CD4-positive, alpha-beta T cell treated with Interleukin-15 for 1 hour (primary cell): Measurements from ENCODE around the gene GALNT18.
"Not testable (repeated sequence)": the region's sequence is repeated elsewhere in the genome, so short reads cannot be mapped to it uniquely, and the experiment has no call there.

Experiments used
- DNase-seq: peaks from one replicate; pipeline ENCODE4 v3.0.0-alpha.2; 2020

The GALNT18 gene

GRCh38 chr11:11378184-11378940, 243.4 kb downstream of the GALNT18 start:
- DNase-seq = no peak

- no peak for DNase-seq
These were observed 247.3 kb downstream of the GALNT18 start for GRCh38 chr11:11374358-11375148.

GRCh38 chr11:11373934-11374333, 247.9 kb downstream of the GALNT18 start:
- no peak for DNase-seq

GRCh38 chr11:11372461-11372860, 249.3 kb downstream of the GALNT18 start:
- no peak for DNase-seq

- no peak for DNase-seq
These were observed 250.9 kb downstream of the GALNT18 start for GRCh38 chr11:11370962-11371303.

- DNase-seq = no peak
These were observed 251.4 kb downstream of the GALNT18 start for GRCh38 chr11:11370255-11370961.

GRCh38 chr11:11366793-11367192, 255.0 kb downstream of the GALNT18 start:
- DNase-seq = no peak

- DNase-seq = no peak
These were observed 258.1 kb downstream of the GALNT18 start for GRCh38 chr11:11363674-11364073.

GRCh38 chr11:11359611-11360010, 262.2 kb downstream of the GALNT18 start:
- DNase-seq = no peak

DNA sequence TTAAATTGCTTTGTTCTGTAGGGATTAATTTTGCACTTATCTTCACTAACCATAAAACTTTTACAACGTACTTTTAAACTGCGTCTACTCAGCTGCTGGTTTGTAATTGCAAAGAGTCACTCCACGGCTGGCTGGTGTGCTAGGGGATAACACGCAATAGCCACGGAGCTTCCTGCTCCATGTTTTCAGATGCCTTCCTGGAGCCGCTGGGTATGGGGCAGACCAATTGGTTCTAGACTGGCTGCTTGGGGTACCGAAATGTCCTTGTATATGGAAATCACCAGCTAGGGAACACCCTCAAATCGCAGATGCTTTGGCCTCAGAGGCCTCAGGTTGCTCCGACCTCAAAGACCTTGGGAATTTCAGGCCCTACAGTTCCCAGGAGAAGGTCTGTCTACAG, 265.0 kb downstream of the GALNT18 start:
- DNase-seq = no peak

DNA sequence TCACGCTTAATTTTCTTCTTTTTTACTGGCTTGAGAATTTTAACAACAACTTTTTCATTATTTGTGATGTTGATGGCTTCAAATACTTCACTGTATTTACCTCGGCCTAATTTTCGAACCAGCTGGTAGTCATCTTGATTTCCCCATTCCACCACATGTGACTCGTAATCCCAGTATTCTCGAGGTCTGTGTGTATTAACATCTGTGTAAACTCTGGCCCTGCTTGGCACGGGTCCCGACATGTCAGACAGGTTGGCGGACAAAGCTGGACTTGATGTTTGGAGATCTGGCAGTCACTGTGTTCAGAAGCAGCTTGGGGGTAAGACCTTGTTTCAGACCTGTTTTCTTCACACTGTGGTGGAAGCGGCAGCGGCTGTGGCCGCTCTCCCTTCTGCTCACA, 268.9 kb downstream of the GALNT18 start, which contains the start of gene CSNK2A3:
Gene CSNK2A3 (minus strand): TSS at position 373 of the 400 bp plus-strand sequence. CDS start 131 bp downstream, at position 242.
- DNase-seq = not testable (repeated sequence)

DNA sequence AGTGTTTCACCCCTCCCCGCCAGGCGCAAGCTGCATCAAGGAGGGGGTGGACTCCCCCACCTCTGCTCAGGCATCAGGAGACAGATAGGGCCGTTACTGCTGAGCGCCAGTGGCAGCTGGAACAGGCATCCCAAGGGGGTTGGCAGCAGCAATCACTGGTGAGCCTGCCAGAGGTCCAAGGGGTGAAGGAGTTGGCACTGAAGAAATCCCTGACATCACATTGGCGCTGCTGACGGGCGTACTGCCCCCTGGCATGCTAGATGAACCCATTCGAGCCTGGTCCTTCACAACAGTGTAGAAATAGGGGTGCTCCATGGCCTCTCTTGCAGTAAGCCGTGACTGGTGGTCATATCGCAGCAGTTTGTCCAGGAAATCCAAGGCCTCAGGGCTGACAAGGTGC, 270.0 kb downstream of the GALNT18 start:
- DNase-seq = not testable (repeated sequence)

- no peak for DNase-seq
These were observed 270.7 kb downstream of the GALNT18 start for GRCh38 chr11:11351042-11351586.

GRCh38 chr11:11349870-11350337, 271.9 kb downstream of the GALNT18 start:
- no peak for DNase-seq

DNA sequence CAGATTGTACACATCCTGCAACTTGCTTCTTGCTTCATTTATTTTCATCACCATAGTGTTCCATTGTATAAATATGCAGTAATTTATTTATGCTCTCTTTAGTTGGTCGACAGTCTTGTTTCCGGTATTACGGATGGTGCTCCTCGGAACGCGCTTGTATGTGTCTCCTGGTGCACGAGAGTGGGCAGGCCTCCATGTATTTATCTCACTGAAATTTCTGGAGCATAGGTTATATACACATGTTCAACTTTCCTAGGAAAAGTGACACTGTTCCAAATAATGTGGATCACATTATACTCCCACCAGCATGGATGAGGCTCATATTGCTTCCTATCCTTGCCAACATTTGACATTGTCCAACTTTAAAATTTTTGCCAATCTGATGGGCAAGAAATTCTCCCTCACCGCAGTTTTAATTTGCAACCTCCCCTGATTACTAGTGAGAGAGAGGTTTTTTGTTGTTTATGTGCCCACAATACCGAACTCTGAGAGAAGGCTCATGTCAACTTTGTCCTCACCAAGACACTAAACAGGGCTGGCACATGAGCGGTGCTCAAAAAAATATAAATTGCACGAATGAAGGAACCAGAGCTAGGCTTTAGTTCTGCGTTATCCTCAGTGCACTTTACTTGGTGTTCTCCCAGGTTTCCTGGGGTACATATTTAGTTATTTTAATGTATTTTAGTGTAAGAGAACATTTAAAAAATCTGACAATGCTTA, 272.5 kb downstream of the GALNT18 start:
- no peak for DNase-seq

GRCh38 chr11:11348303-11348702, 273.5 kb downstream of the GALNT18 start:
- no peak for DNase-seq

DNA sequence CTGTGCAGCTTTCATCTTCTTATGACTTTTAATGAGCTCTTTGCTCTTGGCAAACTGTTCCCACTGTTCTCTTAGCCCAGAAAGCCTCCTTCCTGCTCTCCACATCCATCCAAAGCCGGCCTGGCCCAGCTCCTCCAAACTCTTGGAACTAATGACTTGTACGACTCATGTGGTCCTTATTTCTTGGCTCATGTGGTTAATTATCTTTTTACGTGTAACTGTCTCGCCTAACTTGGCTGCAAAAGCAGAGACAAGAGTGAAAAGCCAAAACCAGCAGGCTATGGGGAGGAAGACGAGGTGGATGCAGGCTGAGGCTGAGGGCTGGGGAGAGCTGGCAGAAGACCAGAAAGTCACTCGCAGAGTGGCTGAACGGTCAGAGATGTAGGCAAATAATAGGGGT, 274.2 kb downstream of the GALNT18 start:
- DNase-seq = no peak

DNA sequence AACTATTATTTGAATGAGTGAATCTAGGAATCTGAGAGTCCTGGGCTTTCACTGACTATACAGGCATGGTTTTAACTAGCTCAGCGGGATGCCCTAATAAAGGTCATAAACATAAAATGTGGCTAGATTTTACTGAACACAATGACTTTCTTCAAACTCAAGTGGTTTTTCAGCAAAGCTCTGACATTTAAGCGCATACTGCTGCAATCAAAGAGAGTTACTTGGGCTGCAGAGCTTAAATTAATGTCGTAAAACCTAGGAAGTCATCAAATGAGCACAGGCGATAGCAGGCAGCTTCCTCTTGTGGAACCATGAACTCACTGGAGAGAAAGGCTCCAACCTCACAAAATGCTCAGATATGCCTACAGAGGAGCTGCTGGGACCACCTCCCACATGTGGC, 275.5 kb downstream of the GALNT18 start:
- no peak for DNase-seq

DNA sequence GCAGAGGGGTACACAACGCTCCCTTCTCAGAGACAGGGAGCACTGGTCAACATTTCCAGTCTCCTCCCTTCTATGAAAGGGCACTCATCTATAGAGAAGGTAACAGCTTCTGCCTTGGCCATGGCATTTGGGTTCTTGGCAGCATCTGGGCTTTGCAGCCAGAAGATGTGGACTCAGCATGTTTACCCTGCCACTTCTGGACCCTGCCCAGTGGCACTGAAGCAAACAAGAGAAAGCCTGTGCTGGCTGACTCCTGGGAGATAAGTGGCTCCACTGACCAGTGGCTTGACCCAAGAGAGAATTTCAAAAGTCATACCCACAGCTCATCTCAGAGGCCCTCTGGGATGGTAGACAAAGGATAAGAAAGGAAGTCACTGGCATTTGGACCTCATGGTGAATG, 276.7 kb downstream of the GALNT18 start:
- DNase-seq = no peak

- no peak for DNase-seq
These were observed 277.8 kb downstream of the GALNT18 start for GRCh38 chr11:11344045-11344444.

DNA sequence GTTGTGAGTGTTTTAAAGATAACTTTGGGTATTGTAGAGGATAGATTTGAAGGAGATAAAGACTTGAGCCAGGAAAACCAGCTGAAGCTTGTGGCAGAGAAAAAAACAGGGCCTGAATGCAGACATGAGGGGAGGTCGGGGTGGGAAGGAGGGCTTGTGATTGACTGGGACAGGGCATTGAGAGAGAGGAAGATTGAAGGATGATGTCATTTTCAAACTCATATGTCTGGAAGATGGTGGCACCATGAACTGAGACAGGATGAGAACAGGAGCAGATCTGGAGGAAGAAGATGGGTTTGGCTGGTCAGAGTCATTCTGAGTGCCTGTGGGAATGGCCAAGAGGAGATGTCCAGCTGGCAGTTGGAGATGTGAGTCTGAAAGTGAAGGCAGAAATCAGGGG, 283.5 kb downstream of the GALNT18 start:
- no peak for DNase-seq

- no peak for DNase-seq
These were observed 285.1 kb downstream of the GALNT18 start for GRCh38 chr11:11336664-11337063.

DNA sequence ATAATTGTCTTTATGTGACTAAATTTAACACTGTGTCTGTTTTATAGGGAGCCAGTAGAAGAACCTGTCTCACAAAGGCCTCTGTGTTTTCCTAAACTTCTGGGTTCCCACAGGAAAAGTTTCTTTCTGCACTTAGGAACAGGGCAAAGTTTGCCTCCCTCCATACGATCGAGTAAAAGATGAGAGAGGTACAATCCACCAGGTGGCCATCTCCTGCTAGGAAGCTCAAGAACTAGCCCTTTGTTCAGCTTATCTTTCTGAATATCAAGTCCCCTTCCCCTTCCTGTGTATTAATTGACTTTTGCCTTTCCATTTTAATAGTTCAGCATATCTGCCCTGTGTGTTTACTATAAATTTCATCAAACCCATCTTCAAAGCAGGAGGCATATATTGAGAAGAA, 286.8 kb downstream of the GALNT18 start:
- no peak for DNase-seq
